GM19240 (cell line): ENCODE results near the gene POLR2L.

Experiments
- DNase-seq: peaks from one replicate; pipeline ENCODE4 v3.0.0; 2011; ENCODE audit warnings: low spot score; ENCODE audit not compliant: insufficient read length

Gene POLR2L

DNA sequence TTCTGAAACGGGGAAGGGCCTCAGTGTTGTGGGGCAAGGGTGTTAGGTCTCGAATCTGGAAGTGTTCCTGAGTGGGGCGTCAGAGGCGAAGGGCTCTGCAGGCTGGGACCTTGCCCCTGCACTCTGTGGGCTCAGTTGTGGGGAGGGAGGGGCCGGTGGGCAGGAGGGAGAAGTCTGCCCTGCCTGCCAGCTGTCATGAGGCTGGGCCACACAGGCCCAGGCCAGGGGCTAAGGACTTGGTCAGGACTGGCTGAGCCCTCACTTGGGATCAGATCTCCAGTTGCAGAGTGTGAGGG, 14.5 kb downstream of the POLR2L start, which contains the start of gene CRACR2B:
Gene CRACR2B (plus strand): TSS at position 23 of the 296 bp plus-strand sequence. CDS start 689 bp downstream, outside the sequence.
- DNase-seq: no peak

DNA sequence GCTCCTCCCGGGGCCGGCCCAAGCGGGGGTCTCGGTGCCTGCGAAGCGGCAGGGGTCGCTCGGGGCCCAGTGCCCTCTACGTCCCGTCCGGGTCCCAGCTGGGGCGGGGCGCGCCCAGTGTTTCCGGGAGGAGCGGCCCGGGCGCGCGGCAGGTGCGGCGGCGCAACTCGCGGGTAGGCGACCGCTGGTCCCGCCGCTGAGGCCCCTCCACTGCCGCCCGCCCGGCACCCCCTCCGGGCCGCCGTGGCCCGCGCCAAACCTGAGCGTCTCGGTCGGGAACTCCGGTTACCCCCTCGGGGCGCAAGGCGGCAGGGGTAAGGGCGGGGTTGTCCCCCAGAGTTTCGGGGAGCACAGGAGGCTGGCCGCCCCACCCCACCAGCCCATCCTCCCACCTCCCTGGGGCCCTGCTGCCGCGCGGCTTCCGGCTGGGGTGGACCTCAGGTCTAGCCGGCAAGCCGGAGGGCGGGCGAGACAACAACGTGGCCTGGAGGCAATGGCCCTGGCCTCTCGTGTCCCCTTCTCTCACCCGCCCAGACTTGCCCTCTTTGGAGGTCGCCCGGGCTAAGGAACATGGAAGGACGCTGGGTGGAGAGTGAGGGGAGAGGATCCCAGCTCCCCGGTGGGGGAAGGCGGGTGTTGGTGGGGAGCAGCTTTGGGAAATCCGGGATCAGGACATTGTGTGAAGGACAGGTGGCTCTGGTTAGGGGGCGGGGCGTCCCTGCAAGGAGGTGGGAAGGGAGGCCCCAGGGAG, 15.0 kb downstream of the POLR2L start:
- DNase-seq: no peak

DNA sequence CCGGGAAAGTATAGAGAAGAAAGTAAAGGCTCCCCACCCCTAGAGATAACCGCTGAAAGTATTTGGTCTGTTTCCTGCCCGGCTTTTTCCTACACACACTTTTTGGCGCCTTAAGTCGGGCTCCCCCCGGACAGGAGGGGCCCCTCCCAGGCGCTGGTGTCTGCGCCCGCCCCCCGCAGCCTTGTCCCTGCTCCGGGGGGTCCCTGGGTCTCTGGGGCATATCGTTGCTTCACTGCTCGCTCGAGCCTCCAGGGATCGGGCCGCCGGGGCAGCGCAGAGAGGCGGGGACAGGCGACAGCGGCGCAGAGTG, 15.5 kb downstream of the POLR2L start:
- no peak for DNase-seq

DNA sequence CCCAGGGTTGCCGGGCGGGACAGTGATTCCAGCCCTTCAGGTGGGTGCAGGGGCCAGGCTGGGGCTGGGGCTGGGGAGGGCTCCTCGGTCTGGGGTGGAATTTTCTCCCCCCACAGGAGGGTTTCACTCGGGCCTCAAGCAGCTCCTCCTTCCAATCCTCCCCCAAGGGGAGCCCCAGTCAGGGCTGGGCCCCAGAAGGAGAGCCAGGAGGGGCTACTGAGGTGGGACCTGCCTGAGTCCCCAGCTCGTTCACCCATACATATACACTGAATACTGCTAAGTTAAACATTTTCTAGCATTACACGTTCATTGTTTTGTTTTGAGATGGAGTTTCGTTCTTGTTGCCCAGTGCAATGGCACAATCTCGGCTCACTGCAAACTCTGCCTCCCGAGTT, 16.1 kb downstream of the POLR2L start:
- no peak for DNase-seq

DNA sequence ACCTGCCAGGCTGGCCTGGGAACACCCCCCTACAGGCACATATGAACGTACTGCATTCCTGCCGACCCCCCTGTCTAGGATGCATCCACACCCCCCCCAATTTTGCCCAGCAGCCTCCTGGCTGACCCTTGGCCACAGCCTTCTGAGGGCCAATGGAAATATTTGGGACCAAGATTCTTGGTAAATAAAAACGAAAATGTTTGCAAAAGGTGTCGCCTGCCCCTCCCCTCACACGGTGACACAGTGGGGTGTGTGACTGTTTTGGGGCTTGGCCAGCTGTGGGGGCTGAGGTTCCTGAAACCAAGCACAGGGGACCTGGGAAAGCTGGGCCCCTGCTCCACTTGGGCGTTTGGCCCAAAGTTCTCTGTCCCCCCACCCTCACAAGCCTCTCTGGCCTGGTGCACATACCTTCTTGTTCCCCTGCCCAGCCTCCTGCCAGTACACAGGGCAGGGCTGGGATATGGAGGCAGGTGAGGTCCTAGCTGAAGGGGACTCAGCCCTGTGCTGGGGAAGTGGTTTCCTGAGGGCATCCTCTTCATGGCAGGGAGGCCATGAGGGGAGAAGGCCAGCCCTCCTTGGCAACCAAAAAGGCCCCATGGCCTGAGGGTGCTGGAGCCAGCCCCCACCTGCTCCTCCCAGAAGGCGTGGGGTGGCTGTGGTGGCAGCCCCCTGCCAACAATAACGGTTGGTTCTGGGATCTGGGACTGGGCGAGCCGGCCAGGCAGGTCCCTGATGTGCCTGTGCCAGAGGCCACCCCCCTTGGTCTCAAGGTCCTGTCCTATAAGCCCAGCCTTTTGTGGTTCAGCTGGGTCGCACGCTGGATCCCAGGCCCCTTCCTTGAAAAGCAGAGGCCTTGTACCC, 16.7 kb downstream of the POLR2L start:
- DNase-seq: no peak

DNA sequence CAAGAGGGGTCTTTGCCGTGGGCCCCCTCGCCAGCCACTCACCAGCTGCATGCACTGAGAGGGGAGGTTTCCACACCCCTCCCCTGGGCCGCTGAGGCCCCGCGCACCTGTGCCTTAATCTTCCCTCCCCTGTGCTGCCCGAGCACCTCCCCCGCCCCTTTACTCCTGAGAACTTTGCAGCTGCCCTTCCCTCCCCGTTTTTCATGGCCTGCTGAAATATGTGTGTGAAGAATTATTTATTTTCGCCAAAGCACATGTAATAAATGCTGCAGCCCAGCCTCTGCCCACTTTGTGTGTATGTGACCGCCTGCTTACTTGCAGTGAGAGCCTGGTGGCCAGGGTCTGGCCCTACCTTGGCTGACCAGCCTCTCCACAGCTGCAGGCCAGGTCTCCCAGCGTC, 17.4 kb downstream of the POLR2L start:
- DNase-seq: no peak

DNA sequence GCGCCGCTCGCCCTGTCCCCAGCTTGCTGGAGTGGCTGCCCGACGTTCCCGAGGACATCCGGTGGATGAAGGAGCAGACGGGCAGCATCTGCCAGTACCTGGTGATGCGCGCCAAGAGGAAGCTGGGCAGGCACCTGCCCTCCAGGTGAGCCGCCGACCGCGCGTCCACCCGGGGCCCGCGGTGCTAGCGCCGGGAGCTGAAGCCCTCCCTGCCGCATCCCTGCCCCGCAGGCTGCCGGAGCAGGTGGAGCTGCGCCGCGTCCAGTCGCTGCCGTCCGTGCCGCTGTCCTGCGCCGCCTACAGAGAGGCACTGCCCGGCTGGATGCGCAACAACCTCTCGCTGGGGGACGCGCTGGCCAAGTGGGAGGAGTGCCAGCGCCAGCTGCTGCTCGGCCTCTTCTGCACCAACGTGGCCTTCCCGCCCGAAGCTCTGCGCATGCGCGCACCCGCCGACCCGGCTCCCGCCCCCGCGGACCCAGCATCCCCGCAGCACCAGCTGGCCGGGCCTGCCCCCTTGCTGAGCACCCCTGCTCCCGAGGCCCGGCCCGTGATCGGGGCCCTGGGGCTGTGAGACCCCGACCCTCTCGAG, 17.9 kb downstream of the POLR2L start:
- DNase-seq: no peak

DNA sequence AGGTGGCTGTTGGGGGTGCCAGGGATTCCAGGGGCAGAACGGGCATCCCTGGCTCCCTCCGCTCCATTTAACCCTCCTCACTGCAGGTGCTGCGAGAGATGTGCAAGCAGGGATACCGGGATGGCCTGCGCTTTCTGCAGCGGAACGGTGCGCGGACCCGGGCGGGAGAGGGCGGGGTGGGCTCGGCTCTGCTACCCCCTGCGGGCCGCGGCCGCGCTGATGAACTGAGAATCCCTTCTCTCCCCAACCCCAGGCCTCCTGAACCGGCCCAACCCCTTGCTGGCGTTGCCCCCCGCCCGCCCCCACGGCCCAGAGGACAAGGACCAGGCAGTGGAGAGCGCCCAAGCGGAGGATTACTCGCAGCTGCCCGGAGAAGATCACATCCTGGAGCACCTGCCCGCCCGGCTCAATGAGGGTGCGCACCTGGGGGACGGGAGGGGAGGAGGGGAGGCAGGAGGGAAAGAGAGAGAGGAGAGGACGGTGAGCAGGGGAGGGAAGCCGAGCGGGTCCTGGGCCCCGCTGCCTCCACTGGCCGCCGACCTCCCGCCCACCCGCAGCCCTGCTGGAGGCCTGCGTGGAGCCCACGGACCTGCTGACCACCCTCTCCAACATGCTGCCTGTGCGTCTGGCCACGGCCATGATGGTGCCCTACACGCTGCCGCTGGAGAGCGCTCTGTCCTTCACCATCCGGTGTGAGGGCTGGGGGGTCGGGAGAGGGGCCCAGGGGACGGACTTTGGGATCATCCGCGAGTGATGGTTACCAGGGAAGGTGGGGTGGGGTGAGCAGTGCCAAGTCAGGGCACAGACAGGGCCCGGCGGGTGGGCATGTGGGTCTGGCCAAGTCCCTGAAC, 18.7 kb downstream of the POLR2L start:
- DNase-seq: no peak

DNA sequence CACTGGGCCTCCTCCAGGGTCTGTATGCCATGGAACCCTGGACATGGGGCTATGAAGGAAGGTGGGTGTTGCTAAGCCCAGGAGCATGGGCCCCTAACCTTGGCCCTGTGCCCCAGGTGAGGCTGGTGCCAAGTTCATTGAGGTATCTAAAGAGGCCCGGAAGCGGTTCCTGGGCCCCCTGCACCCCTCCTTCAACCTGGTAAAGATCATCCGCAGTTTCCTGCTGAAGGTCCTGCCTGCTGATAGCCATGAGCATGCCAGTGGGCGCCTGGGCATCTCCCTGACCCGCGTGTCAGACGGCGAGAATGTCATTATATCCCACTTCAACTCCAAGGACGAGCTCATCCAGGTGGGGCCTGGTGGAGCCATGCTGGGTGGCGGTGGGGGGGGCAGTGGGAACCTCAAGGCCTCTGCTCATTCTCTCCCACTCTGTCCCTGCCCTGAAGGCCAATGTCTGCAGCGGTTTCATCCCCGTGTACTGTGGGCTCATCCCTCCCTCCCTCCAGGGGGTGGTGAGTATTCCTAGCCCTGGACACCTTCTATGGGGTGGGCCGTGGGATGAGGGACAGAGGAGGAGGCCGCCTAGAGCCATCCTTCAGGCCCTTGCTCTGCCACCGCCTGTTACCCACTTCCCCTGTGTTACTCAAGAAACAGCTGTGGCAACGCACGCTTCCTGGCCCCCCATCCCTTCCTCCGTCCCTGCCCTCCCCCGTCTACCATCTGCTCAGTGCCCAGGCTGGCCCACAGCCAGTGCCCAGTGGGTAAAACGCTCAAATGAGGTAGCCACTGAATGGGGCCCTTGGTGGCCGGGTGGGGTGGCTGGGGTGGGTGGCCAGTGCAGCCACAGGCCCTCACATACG, 20.6 kb downstream of the POLR2L start:
- DNase-seq: no peak

DNA sequence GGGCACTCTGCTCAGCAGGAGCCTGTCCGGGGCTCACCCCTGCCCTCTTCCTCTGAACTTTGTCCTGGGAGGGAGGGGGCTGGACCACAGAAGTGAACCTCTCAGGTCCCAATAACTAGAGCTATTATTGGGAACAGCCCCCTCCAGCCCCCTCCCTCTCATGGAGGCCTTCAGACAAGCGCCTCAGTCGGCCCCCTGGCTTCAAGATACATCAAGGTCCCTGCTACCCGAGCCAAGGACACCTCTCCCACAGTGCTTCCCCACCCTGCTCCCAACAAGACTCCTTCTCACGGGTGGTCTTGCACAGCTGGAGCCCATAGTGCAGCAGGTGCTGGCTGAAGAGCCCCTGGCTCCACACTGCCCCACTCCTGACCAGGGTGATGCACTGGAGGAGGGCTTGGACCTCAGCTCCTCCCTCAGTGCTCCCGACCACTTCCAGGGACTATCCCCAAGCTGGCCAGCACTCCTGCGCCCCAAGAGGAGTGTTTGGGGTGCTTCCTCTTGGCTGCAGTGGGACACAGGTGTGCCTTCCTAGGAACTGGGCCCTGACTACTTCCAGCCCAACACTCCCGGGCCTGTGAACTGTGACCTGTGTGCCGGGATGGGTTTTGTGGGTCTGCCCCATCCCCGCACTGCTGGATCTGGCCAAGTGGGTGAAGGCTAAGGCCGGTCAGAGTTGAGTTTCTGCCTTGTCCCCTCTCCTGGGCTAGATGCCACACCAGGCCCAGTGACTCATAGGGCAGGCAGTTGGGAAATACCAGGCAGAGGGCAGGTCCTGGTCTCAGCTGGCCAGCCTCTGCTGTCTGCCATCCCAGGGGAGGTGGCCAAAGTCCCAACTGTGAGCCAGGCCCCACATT, 21.4 kb downstream of the POLR2L start:
- DNase-seq: no peak

DNA sequence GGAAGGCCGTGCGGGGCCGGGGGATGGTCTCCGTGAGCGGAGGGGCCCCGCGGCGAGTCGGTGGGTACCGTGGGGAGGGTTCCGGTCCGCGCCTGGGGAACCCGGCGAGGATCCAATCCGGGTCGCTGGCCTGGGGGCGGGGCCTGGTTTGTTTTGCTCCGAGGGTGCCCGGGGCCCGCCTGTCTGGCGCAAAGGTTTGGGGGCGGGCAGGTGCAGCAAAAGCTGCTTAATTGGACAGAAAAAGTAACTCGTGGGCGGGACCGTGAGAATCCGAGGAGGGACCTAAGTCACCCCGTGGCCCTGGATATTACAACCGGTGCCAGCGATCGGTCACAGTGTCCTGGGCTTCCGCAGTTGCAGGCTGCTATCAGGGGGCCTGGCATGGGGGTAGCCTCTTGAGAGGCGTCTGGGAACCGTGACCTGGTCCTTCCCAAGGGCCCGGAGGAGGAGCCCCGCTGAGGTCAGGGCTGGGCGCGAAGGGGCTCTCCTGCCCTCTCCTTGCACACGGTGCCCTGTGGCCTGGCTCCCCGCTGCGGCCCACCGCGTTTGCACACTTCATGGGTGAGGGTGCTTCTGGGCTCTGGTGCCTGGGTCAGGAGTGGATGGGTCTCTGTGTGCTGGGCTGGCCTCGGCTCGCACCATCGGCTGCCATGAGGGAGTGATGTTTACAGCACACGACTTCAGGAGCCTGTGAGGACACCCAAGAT, 22.2 kb downstream of the POLR2L start:
- peak; percentile 99 for DNase-seq

DNA sequence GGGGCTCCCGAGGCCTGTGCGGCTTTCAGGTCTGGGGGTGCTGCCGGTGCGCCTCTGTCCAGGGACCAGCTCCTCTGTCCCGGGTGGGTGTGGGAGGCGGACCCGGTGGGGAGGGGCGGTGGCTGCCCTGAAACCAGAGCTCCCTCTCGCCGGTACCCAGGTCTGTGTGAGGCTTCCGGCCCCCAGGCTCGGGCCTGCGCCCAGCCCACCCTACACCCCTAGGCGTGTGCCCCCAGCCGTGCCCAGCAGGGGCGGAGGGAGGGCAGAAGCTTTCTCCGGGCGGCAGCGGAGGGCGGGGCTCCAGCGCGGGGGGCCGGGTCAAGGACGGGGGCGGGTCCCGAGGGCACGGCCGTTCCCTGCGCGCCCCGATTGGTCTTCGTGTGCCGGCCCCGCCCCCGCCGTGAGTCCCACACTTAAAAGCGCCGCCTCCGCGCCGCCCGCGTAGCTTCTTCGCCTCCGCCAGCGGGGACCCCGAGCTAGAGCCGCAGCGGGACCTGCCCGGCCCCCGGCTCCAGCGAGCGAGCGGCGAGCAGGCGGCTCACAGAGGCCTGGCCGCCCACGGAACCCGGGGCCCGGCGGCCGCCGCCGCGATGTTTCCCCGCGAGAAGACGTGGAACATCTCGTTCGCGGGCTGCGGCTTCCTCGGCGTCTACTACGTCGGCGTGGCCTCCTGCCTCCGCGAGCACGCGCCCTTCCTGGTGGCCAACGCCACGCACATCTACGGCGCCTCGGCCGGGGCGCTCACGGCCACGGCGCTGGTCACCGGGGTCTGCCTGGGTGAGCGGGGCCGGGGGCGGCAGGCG, 23.0 kb downstream of the POLR2L start:
- peak; percentile 95 for DNase-seq

DNA sequence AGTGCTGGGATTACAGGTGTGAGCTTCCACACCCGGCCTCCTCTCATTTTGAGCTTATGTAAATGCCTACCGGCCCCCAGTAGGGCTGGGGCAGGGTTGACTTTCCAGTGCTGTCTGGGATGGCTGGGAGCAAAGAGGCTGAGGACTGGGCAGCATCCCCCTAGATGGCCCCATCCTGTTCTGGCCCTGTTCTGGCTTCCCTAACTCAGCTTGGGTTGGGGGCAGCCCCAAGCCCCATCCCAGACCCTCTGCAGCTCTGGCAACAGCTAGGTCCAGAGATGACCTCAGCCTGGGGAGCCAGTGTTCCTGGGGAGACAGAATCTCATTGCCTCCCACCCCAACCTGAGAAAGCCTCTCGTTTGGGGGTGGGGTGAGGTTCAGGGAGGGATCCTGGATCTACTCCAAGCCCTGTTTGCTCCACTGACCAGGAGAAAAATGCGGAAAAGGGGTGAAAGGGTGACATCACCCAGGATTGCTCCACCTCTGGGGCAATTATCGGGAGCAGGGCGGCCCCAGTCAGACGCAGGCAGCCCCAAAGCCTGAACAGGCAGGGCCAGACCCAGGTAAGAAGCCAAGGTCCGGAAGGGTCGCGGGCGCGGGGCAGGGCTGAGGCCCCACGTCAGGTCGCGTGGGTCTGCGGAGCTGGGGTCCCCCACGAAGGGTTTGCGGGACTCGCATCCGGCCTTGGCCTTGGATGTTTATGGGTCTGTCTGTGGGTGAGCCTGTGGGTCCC, 23.8 kb downstream of the POLR2L start, which contains the start of gene PNPLA2:
Gene PNPLA2 (plus strand): TSS at position 519 of the 733 bp plus-strand sequence. CDS start 805 bp downstream, outside the sequence.
- no peak for DNase-seq

DNA sequence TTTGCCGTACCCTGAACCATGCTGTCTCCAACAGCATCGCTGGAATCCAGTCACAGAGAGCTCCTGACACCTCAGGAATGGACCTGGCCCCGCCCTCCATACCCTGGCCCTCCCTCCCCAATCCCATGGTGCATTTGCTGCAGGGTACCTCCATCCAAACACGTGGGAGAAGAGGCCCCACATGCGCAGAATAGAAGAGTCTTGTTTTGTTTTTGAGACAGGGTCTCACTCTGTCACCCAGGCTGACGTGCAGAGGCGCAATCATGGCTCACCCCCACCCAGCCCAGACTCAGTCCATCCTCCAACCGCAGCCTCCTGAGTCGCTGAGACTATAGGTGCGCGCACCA, 25.9 kb downstream of the POLR2L start:
- no peak for DNase-seq

DNA sequence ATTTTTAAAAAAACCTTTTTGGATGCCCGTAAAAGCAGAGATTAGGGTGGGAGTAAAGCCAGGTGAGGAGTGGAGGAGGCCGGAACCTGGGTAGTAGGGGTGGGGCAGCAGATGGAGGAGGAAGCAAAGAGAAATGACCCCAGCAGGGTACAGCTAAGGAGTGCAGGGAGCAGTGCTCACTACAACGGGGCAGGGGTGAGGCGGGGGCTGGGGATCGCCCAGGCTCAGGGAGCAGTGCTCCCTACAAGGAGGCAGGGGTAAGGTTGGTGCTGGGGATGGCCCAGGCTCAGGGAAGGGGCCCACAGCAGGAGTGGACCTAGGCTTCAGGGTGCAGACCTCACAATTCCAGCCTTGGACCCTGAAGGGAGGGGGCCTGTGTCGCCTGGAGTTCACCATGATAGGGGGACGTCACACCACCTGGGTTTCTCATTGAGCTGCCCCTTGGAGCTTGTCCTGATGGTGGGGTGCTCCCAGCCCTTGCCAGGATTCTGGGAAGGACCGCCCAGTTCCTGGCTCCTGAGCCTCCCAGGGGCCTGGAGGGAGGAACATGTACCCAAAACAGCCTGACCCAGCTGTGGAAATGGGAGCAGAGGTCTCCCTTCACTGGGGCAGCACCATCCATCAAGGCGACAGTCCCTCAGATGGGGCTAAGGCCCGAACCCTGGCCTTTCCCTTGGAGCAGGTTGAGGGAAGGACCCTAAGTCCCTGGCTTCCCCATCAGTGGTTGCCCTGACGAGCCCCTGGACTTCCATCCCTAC, 26.5 kb downstream of the POLR2L start:
- no peak for DNase-seq

DNA sequence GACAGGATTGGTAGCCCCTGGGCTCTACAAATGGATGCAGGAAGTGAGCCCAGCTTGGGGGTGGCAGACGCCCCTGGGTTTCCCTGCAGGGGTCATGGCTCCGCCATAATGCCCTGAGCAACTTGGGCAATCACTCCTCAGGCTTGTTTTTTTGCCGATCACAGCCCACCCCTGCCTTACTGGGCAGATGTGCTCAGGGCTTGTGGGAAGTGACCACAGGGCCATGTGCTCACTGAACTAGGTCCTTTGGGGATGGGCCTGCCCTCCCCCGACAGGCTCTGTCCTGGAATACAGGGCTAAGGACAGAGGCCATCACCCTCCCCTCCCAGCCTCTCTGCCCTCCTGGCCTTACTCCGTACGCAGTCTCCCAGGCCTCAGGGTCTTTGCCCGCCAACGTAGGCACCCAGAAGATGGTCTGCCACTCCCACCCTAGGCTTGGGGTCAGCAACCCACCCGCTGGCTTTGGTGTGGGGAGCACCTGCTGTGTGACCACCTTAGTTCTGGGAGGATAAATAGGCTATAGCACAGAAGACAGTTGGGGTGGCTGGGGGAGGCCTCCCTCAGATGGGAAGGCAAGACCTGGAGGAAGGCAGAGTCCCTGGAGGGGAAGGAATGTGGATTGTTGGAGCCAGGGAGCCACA, 28.8 kb downstream of the POLR2L start:
- DNase-seq: no peak
